Activated T-helper 9 cell treated with anti-CD3 and anti-CD28 coated beads, Interleukin-2, amount 50 U/mL, for 16 hours (primary cell): ENCODE measurements around the gene ZFP36L2.

ENCODE experiments used
- DNase-seq: peaks from one replicate; pipeline ENCODE4 v3.0.0-alpha.2; 2020; ENCODE audit warnings: low read depth

The ZFP36L2 gene

GRCh38 chr2:43246641-43247040, 20.2 kb upstream of the ZFP36L2 start:
- no peak for DNase-seq

GRCh38 chr2:43241558-43241957, 15.2 kb upstream of the ZFP36L2 start:
- DNase-seq, result no peak

GRCh38 chr2:43240766-43241150, 14.4 kb upstream of the ZFP36L2 start:
- DNase-seq, result no peak

GRCh38 chr2:43239981-43240765, 13.8 kb upstream of the ZFP36L2 start:
- no peak for DNase-seq

GRCh38 chr2:43238813-43239212, 12.4 kb upstream of the ZFP36L2 start:
- DNase-seq, result no peak

- no peak for DNase-seq
Observed at GRCh38 chr2:43238176-43238575, 11.8 kb upstream of the ZFP36L2 start.

- no peak for DNase-seq
Observed at GRCh38 chr2:43233218-43234212, 7.1 kb upstream of the ZFP36L2 start.

- DNase-seq, result no peak
Observed at GRCh38 chr2:43230951-43231827, 4.8 kb upstream of the ZFP36L2 start.

- DNase-seq, result no peak
Observed at GRCh38 chr2:43230351-43230885, 4.0 kb upstream of the ZFP36L2 start.

- no peak for DNase-seq
Observed at GRCh38 chr2:43228756-43229659, 2.6 kb upstream of the ZFP36L2 start.

- no peak for DNase-seq
Observed at GRCh38 chr2:43228321-43228751, 1.9 kb upstream of the ZFP36L2 start.

GRCh38 chr2:43227830-43228281, 1.4 kb upstream of the ZFP36L2 start:
- DNase-seq, result no peak

- peak; percentile 49 for DNase-seq
Observed at GRCh38 chr2:43226955-43227829, 786 bp upstream of the ZFP36L2 start.

GRCh38 chr2:43225788-43226557, 433 bp downstream of the ZFP36L2 start:
- DNase-seq, result peak; percentile 62

- DNase-seq, result peak; percentile 46
Observed at GRCh38 chr2:43225093-43225787, 1.2 kb downstream of the ZFP36L2 start.

- DNase-seq, result no peak
Observed at GRCh38 chr2:43224571-43225092, 1.8 kb downstream of the ZFP36L2 start.

- peak; percentile 58 for DNase-seq
Observed at GRCh38 chr2:43224131-43224570, 2.3 kb downstream of the ZFP36L2 start.
